HG03060 (cell line): ENCODE results near the gene C10orf105.
A peak's percentile ranks its signal among the peaks of the same experiment; 100 is the strongest.

ENCODE experiments used
- ATAC-seq: cut with Tn5 transposase; IDR thresholded peaks from one replicate; pipeline ENCODE4 v1.9.1; 2021; ENCODE audit warnings: low read depth, moderate number of reproducible peaks; ENCODE audit not compliant: unreplicated experiment

Gene C10orf105

DNA sequence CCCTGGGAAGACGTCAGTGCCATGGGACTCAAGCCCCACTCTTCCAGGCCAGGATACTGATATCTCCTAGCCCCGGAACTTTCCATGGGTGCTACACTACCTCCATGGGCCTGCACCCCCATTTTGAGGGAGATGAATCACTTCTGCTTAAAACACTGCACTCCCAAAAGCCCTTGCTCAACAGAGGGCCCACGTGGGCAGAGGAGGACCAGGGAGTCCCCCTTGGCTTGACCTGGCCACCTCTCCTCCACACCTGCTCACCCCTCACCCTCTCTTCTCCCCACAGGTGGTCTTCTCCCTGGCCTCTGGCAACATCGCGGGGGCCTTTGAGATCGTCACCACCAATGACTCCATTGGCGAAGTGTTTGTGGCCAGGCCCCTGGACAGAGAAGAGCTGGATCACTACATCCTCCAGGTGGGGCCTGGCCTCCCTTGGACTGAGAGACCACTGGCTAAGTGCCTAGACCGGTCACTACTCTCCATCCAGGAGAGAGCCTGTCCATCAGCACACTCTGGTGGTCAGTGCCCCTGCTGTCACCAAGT, 19.9 kb upstream of the C10orf105 start:
- no peak for ATAC-seq

DNA sequence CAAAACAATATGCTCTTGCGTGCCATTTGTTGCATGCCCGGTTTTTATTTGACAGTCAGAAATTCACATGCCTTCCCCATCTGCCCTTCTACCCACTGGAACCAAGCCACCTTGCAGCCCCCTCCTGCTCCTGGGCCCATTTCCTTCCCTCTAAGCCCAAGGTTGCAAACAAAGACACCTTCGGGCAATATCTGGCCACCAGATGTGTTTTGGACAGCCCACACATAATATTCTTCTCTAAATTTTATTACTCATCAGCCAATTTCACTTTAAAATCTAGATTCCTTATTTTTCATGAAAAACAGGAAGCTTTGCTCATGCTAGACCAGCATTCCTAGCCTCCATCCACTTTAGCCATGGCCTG, 18.2 kb upstream of the C10orf105 start:
- no peak for ATAC-seq

DNA sequence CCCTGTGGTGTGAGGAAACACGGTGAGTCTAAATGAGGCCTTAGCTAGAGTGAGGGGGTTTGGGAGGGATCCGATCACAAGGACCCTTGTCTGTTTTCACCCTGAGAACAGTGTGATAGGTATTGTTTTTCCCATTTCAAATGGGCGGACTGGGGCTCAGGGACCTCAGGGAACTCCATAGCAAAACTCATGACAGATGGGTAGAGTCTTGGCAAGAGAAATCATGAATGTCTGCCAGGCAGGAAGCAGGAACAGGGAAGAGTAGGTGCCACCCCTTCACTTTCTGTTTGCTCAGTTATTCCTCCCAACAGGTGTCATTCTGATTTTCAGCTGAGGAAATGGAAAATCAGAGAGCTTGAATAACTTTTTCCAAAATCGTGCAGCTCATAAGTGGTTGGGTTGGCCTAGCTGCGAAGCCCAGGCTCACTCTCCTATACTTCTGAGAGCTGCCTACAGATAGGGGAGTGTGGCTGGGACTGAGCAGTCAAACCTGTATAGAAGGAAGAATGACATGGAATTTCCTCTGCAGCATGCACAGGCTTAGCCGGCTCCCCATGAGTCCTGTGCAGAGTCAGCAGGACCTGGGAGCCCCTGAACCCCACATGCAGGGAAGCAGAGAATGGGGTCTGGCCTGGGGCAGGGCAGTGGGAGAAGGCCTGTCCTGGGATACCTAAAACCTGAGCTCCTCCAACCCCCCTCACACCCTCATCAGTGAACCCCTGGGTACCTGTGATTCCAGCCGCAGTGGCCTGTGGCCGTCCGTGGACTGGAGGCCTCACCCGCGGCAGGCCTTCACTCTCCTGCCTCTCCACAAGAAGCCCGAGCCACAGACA, 17.6 kb upstream of the C10orf105 start:
- ATAC-seq, result no peak

DNA sequence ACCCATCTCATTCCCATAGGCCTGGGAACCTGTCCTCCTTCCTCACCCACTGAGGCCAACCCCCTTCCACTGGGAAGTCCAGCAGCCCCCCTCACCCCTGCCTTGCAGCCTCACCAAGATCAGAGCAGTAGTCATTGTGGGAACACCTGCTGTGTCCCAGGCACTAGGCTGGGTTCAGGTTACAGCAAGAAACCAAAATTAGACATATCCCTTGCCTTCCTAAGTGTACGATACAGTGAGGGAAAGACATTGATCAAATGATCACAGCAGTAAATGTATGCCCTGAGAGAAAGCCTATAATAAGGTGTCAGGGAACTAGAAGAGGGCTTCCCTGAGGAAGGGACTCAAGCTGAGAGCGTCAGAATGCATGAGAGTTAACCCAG, 17.0 kb upstream of the C10orf105 start:
- ATAC-seq, result no peak

DNA sequence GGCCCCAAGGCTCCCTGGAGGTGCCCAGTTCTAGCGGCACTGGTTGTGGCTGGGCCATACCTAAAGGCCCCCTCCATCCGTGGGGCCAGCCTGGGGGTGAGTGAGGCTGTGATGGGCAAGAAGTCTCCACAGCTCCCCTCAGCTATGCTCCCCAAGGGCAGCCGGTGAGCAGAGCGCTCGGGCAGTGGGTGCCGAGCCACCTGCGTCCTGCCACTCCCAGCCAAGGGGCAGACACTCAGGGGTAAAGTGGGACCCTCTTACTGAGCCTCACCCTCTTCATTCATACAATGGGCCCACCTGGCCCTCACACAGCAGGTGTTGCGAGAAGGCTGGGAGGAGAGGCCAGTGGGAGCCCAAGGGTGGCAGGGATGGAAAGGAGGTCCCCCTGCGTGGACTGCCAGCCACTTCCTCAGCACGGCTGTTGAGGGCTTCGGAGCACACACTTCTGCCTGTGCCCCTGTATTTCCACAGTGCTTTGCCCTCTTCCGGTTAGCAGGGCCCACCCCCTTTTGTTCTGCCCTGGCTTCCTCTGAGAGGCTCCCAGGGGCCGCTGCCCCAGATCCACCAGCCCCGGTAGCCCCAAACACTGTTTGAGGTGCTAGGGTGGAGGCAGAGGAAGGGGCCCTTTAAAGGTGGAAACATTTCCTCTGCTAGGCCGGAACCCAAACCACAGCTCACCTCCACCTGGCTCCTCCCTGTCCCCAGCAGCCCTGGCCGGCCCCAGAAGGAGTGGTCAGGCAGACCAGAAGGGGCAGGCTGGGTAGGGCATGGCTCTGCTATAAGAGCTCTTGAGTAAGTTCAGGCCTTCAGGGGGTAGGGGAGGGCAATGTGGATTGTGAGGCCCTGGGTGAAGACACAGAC, 16.4 kb upstream of the C10orf105 start:
- ATAC-seq, result no peak

DNA sequence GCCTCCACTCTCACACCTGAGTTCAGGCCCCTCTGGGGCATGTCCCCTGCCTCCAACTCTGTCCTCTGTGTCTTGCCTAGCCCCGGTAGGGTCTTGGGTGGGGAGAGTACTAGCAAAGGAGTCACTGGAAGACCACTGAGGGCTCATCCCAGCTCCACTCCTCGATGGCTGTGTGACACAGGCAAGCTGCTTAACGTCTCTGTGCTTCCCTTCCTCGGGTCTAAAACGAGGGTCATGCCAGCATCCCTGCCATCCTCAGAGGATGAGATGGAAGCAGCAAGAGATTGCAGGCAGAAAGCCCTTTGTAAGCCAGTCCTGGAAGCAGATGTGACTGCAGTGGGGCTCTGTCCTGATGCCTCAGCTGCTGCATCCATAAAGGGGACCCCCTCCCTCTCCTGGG, 15.2 kb upstream of the C10orf105 start:
- no peak for ATAC-seq

DNA sequence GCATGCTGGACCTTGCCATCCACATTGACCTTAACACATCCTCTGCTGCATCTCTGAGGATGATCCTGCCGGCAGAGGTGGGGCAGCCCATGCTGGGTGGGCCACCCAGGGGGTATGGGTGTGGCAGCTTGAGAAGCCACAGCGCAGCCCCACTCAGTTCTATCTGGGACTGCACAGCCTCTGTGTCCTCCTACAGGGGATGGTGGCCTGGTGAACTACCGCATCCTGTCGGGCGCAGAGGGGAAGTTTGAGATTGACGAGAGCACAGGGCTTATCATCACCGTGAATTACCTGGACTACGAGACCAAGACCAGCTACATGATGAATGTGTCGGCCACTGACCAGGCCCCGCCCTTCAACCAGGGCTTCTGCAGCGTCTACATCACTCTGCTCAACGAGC, 12.2 kb upstream of the C10orf105 start:
- no peak for ATAC-seq

DNA sequence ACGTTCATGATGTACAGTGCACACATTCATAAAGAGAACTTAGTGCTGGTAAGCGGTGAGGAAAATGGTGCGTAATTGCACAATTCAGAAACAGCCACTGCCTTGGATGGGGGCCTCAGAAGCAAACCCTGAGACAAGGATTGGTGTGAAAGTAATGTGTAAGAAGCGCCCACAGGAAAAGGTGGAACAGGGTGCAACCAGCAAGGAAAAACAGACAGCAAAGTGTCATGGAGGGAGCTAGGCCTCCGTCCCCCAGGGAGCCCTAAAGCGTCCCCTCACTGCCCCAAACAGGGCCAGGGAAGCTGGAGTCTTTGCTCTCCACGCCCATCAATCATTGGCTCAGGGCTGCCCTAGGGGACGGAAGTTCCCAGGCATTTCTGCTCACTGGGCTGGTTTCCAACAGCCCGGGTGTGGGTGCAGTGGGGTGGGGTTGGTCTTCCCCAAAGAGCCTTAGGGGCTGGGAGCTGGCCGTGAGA, 9.6 kb upstream of the C10orf105 start:
- no peak for ATAC-seq

DNA sequence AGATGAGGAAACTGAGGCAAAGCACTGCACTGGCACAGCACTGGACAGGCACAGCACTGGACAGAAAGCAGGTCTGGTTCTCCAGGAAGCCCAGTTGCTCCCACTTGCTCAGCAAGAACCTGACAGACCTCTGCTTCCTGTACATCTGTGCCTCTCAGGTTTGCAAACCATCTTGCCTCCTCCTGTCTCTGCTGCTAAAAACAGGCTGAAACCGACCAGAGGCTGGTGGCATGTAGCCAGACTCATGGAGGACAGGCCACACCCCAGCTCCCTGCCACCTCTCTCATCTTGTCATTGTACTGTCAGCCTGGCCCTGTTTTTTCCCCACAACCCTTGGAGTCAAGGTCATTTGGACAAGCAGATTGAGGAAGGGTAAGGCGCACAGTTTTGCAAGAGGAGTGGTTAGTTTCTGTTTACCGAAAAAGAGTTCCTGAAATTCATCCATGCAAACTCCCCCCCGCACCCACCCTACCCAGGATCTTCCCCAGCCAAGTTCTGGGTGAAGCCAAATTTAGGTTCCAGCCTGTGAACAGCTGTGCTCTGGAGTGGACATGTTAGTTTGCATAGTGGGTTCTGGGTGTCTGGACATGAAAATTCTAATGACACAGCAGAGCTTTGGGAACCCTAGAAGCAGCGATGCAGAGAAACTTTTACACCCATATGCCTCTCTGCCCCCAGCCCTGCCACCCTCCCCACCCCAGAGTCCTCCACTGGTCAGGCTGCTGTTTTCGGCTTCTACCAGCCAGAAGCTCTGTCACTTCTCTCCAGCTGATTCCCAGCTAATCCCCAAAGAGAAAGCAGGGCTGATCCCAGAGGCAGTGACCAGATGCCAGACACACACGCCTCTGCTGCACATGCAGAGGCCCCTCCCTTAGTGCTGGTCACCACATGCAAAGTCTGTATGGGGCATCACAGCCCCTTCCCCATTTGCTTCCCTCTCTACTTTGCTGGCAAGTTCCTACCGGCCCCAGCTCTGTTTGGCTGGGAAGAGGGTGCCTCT, 8.5 kb upstream of the C10orf105 start:
- peak; percentile 31 for ATAC-seq

DNA sequence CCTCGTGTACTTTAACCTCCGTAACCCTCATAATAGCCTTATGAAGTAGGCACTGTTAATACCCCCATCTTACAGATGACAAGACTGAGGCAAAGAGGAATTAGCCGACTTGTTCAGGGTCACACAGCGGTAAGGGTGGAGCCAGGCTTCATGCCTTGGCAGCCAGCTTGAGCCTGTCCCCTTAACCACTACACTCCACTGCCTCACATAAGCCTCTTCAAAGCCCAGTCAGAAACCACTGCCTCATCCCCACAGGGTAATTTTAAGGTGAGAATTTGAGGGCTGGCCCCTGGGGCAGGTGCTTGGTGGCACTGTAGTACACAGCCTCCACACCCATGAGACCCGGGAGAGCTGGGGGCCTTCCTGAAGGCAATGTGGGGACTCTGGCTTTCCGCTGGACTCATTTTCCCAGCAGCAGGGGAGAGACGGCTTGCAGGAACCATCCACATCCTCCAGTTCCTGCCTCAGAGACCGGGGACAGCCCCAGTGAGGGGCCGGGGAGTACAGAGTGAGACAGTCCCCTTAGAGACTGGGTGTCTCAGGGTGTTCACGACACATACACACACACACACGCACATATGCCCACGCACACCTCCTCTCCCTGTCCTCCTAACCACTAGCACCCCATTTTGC, 7.6 kb upstream of the C10orf105 start:
- peak; percentile 24 for ATAC-seq

DNA sequence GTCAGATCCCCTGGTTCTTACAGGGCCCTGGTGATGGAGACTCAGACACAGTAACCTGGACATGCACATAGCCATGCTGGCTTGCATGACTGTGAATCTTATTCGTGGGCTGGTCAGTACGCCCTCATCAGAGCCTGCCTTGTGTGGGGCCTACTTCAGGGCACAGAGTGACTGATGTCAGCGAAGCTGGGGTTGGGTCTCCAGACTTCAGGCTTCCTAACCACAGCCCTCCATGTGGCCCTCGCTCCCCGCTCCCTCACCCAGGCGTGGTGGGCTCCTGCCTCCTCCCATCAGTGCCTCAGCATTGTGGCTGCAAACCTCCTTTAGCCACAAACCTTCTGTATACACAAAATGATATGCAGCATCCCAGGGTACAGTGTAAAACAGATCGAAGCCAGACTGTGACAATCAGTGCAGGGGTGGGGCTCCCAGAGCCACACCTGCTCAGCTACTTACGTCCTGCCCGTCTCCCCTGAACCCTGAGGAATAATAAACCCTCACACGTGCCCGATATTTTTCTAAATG, 7.1 kb upstream of the C10orf105 start:
- ATAC-seq, result no peak

DNA sequence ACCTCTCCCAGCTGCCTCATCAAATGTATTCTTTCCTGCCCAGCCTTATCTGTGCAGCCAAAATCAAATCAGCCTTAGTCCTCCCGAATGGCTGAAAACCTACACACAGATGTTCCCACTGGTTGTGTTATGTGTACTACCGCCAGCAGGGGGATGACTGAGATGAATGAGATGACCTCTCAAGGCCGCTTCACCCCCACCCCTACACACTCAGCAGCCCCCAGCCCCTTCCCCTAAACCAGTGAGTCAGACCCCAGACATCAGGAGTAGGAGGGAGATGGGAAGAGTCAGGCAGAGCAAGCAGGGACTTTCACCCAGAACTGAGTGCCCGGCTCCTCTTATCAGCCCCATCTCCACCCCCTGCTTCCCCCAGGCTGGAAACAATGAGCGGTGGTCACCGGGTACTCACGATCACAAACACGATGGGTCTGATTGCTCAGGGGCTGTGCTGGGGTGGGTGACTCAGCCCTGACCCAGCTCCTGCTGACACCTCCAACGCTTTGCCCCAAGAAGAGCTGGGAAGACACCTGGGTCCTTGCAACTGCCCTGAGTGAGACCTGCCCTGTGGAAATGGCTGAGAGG, 6.5 kb upstream of the C10orf105 start:
- ATAC-seq, result no peak

DNA sequence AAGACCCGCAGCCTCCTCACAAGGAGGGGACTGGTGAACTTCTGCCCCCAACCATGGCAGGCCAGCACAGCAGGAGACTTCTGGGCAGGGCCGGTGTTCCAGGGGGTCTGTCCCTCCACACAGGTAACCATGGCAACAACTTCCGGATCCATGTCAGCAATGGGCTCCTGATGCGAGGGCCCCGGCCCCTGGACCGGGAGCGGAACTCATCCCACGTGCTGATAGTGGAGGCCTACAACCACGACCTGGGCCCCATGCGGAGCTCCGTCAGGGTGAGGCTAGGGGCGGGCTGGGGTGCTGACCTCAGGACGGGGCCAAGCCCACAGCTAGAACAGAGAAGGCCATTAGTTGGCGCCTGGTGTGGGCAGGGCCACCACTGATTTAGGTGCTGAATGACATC, 5.7 kb upstream of the C10orf105 start:
- no peak for ATAC-seq

DNA sequence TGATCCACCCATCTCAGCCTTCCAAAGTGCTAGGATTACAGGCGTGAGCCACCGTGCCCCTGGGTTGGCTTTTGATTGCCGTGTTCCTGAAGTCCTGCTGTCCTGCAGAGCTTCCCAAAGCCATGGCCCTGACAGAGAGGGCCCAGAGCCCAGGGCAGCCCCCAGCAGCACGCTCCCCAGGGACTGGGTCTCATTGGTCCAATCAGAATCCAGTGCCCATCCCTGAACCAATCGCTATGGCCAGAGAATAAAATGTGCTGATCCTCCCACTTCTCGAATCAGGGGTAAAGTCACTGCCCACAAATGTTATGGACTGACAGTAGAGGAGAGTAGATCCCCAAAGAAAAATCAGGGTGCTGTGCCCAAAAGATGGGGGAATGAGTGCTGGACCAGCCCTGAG, 5.0 kb upstream of the C10orf105 start:
- ATAC-seq, result no peak

DNA sequence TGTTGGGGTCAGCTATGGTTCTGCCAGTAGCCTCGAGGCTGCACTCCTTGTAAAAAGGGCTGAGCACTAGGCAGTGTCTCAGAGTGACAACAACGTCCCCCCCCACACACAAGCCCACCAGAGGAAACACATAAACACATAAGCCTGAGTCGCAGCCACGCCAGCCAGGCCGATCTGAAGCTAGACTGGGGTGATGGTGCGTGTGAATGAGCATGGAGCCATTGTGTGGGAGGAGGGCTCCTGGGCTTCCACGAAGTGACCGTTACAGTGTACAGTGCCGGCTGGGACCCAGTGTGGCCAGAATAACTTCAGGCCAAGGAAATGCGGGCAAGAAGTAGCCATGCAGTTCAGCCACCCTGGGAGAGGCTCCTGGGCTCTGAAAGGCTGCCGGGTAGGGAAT, 3.7 kb upstream of the C10orf105 start:
- ATAC-seq, result no peak

DNA sequence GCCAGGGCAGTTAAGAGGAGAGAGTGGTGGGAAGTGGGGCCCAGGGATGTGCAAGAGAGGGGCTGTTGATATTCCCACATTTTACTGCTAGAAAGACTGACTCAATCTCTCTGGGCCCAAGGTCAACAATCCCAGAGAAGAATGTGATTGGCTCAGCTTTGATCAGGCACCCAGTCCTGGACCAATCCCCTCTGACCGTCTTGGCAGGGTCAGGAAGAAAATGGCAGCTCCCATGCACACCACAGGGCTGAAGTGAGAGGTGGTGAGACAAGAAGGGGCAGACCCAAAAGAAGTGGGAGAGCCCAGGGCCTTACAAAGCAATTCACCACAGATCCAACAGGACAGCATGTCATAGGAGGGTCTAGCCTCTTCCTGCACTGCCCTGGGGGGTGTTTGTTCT, 3.3 kb upstream of the C10orf105 start:
- no peak for ATAC-seq

DNA sequence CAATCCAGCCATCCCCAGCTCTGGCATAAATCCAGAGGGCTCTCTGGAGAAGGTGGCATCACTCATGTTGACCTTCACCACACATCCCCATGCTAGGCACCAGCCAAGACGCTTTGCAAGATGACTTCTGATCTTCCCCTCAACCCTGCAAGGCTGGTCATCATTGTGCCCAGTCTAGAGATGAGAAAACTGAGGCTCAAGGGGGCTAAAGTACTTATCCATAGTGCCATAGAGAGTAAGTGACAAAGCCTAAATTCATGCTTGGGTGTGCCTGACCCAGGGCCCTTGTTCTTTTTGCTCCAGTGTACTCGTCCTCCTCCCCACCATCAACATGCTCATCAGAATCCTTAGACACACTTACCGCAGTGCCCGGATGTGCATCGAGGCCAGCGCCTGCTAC, 1.7 kb upstream of the C10orf105 start:
- no peak for ATAC-seq

DNA sequence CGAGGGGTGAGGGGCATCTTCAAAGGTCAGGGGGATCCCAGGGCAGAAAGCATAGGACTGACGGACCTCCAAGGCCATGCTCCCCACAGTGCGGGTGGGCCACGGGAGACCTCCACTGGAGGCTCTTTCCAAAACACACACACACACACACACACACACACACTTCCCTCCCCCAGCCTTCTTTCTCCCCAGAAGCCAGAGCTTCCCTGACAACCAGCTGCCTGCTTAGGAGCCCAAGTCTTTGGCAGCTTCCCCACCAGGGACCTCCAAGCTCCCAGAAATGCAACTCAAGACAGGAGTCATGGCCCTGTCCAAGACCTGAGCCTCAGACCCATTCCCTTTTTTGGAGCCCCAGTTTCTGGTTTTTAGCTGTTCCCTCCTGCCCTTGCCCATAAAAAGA, 710 bp upstream of the C10orf105 start:
- ATAC-seq, result no peak

DNA sequence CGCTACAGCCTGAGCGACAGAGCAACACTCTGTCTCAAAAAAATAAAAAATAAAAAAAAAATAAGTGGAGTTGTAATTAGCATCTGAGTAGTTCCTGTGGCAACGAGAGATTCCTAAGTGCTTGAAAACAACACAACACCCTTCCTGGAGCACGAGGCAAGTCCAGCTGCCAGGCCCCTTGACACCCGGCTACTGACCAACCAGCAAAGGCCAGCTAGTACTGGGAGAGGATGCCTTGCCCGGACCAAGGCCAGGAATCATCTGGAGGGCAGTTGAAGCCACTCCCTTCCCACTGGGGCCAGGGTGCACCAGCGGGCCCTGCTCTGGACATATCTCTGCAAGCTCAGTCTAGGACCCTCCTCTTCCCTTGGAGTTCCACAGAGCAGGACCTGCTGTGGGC, 536 bp downstream of the C10orf105 start:
- no peak for ATAC-seq
